Stimulated activated CD4-positive, alpha-beta T cell treated with anti-CD3 and anti-CD28 coated beads, Interleukin-15, amount 100 ng/mL, for 1 hour (primary cell): ENCODE measurements around the gene MFAP2.
"Not testable (repeated sequence)": the region's sequence is repeated elsewhere in the genome, so short reads cannot be mapped to it uniquely, and the experiment has no call there.

Experiments used
- DNase-seq, 2 donors: peaks; one replicate each; pipeline ENCODE4 v3.0.0-alpha.2; 2020; ENCODE audit warnings: low read depth in 1 of 2, low spot score in 1 of 2

Gene MFAP2

DNA sequence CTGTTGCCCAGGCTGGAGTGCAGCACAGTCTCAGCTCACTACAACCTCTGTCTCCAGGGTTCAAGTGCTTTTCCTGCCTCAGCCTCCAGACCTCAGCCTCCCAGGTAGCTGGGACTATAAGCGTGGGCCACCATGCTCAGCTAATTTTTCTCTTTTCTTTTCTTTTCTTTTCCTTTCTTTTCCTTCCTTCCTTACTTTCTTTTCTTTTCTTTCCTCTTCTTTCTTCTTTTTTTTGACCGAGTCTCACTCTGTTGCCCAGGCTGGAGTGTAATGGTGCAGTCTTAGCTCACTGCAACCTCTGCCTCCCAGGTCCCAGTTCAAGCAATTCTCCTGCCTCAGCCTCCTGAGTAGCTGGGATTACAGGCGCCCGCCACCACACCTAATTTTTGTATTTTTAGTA lies 16.3 kb downstream of the MFAP2 start:
- not testable (repeated sequence) for DNase-seq

DNA sequence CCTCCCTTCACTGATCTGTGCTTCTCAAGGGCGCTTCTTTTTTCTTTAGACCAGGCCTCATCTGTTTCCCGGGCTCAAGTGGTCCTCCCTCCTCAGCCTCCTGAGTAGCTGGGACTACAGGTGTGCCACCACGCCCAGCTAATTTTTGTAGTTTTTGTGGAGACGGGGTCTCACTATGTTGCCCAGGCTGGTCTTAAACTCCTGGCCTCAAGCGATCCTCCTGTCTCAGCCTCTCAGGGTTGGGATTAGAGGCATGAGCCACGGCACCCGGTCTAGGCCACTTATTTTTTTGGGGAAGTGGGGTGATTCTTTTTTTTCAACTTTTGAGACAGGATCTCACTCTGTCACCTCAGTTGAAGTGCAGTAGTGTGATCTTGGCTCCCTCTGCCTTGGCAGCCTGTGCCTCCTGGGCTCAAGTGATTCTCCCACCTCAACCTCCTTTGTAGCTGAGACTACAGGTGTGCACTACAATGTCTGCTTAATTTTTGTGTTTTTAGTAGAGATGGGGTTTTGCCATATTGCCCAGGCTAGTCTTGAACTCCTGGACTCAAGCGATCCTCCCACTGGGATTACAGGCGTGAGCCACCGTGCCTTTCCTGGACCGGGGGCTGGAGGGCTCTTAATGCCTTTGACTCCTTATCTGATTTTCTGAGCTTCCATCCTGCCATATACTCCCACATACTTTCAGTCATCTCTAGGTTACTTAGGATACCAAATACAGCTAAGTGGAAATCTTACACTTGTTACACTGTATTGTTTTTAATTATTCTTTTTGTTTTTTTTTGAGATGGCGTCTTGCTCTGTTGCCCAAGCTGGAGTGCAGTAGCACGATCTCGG lies 18.9 kb downstream of the MFAP2 start:
- no peak for DNase-seq

DNA sequence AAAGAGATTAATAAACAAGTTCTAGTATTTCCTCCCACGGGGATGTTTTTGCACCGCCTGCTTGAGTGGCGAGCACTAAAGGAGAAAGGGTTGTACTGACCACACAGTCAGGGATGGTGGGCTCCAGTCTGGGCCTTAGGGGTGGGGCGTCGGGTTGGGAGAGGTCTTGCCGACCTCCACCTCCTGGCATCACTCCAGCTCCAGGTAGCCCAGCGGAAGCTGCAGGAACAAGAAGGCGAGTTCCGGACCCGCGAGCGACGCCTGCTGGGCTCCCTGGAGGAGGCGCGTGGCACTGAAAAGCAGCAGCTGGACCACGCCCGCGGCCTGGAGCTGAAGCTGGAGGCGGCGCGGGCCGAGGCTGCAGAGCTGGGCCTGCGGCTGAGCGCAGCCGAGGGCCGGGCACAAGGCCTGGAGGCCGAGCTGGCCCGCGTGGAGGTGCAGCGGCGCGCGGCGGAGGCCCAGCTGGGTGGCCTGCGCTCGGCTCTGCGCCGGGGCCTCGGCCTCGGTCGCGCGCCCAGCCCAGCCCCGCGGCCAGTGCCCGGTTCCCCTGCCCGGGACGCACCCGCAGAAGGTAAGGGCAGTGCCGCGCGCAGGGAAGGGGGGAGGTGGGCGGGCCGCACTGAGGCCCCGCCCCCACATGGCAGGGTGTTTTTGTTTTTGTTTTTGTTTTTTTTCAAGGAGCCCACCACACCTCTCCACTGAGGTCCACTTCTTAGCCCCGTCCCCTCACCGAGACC lies 19.7 kb downstream of the MFAP2 start:
- DNase-seq = peak; percentile 52 to 66

DNA sequence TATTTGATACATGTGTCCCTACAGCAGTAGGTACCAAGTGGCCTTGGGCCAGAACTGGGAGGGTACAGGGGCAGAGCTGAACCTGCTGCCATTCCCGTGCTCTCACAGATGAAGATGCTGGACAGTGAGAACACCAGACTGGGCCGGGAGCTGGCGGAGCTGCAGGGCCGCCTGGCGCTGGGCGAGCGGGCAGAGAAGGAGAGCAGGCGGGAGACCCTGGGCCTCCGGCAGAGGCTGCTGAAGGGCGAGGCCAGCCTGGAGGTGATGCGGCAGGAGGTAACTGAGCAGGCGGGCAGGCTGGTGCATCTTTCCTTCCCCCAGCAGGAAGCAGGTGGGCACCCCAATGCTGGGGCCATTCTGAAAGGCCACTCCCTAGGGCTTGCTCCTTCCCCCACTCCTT lies 21.9 kb downstream of the MFAP2 start:
- no peak for DNase-seq

DNA sequence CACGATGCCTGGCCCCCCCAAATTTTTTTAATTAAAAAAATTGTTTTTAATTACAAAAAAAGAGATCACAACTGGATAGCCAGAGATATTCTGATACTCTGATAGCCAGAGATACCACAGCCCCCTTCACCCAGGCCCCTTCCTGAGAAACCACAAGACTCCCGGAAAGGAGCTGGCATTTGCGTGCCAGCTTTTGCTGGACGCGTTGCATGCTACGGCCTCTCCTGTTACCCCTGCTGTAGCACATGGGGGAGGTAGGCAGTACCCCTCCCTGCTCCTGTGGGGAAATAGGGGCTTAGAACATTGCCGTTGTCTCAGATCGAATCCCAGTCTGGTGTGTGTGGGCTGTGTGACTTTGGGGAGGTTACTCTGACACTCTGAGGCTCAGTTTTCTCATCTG lies 22.7 kb downstream of the MFAP2 start:
- DNase-seq = no peak

DNA sequence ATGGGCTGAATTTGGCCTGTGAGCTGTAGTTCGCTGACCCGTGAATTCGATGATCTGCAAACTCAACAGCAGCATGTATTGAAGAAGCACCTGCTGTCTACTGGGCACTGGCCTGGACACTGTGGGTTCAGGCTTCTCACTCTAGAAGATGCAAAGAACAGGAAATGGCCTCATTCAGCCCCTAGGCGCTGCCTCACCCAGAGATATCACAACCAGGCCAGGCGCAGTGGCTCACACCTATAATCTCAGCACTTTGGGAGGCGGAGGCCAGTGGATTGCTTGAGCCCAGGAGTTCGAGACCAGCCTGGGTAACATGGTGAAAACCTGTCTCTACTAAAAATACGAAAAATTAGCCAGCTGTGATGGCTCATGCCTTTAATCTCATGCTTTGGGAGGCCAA lies 23.6 kb downstream of the MFAP2 start:
- DNase-seq = no peak

DNA sequence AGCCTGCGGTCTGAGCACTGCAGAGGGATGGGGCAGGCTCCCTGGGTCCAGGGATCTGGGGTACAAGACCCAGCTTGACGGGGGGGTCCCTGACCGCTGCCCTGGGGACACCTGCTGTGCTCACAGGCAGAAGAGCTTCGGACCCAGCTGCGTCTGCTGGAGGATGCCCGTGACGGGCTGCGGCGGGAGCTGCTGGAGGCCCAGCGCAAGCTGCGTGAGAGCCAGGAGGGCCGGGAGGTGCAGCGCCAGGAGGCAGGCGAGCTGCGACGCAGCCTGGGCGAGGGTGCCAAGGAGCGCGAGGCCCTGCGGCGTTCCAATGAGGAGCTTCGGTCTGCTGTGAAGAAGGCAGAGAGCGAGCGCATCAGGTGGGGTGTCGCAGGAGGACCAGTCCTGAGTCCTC lies 25.2 kb downstream of the MFAP2 start:
- no peak for DNase-seq

DNA sequence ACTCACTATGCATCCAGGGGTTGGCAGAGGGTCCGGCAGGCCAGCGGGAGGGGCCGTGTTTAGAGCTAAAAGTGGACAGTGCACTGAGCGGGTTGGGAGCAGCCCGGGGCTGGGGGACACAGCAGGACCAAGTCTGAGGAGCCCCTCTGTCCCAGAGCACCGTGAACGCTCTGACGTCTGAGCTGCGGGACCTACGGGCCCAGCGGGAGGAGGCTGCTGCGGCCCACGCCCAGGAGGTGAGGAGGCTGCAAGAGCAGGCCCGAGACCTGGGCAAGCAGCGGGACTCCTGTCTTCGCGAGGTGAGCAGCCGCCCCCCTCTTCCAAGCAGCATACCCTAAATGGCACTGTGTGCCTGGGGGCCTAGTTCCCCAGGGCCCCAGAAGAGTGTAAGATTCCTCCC lies 25.8 kb downstream of the MFAP2 start:
- no peak for DNase-seq

DNA sequence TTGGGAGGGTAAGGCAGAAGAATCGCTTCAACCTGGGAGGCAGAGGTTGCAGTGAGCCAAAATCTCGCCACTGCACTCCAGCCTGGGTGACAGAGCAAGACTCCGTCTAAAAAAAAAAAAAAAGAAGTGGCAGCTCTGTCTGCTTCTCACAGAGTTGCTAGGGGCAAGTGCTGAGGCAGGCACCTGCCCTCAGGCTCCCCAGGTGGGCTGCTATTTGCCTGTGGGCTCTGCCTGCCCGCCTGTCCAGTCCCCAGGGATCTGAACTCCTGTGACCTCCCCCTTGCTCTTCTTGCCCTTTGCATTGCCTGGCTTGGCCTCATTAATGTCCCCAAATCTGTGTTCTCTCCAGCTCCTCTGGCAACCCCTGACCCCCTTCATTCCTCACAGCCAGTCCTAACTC lies 28.0 kb downstream of the MFAP2 start:
- not testable (repeated sequence) for DNase-seq

DNA sequence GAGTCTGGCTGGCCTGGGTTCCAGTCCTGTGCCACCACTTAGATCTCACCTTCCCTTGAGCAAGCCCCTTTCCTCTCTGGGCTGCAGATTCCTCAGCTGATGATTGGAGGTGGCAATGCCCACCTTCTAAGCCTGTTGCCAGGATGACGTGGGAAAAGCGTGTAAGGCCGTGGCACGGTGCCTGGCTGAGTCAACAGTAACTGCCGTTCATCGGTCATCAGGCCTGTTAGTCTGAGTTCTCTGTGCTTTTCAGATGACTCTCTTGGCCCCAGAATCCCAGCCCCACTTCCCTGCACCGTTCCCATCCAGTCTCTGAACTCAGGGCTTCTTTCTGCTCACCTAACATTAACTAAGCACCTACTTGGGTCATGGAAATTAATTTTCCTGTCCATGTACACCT lies 31.4 kb downstream of the MFAP2 start:
- not testable (repeated sequence) for DNase-seq

DNA sequence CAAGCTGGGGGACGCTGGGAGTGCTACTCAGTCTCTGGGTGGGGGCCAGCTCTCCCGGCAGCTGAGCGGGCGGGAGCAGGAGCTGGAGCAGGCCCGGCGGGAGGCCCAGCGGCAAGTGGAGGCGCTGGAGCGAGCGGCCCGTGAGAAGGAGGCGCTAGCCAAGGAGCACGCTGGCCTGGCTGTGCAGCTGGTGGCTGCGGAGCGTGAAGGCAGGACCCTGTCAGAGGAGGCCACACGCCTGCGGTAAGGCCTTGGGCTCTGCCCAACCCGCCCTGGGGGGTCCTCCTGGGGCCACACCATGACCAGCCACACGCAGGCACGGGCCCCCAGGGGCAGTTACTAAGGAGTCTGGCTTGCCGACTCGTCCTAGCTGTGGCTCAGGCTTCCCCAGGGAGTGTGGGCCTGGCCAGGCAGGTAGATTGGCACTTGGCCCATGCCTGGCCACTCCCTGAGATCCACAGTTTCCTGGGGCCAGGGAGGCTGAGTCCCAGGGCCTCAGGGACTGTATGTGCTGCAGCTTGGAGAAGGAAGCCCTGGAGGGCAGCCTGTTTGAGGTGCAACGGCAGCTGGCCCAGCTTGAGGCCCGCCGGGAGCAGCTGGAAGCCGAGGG lies 32.0 kb downstream of the MFAP2 start:
- not testable (repeated sequence) for DNase-seq

DNA sequence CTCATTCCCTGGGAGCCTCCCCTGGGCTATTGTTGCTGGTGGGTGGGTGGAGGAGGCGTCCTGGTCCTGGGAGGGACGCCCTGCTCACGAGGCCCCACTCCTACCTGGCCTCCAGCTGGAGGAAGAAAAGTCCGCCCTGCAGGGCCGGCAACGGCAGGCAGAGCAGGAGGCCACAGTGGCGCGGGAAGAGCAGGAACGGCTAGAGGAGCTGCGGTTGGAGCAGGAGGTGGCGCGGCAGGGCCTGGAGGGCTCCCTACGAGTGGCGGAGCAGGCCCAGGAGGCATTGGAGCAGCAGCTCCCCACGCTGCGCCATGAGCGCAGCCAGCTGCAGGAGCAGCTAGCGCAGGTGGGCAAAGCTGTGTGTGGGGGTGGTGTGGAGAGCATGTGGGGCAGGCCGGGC lies 33.8 kb downstream of the MFAP2 start:
- DNase-seq = no peak

DNA sequence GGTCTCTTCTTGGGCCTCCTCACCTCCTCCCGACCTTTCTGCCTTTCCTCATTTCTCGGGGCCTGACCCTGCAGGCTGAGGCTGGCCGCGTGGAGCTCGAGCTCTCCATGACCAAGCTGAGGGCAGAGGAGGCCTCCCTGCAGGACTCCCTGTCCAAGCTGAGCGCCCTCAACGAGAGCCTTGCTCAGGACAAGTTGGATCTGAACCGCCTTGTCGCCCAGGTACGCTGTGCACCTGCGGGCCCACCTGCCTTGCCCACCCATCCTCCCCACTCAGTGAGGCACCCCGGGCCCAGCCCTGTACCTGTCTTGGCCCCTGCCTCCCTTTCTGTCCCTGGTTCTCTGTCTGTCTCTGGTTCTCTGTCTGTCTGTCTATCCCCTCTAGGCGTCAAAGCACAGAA lies 34.2 kb downstream of the MFAP2 start:
- not testable (repeated sequence) for DNase-seq

DNA sequence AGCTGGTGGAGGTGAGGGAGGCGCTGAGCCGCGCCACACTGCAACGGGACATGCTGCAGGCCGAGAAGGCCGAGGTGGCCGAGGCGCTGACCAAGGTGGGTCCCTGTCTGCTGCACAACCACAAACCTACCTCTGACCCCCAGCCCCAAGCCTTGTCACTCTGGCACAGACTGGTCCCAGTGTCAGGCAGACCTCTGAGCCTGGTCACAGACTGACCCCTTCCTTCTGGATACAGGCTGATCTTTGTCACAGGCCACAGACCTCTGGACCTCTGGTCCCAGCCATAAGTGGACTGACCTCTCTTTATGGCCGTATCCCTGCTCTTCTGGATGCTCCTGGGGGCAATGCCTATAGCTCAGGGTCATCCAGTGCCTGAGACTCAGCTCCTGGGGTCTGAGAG lies 34.9 kb downstream of the MFAP2 start:
- DNase-seq = not testable (repeated sequence)

DNA sequence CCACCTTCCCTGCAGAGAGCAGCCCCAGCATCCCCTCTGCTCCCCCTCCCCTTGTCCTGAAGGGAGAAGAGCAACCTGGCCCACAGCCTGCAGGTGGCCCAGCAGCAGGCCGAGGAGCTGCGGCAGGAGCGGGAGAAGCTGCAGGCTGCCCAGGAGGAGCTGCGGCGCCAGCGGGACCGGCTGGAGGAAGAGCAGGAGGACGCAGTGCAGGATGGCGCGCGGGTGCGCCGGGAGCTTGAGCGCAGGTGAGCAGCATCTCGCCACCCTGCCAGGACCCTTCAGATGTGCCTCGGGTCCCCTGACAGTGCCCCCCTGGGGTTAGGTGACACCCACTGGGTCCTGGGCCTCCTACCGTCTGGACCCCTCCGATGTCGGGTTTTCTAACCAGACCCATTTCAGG lies 36.4 kb downstream of the MFAP2 start:
- DNase-seq = no peak

DNA sequence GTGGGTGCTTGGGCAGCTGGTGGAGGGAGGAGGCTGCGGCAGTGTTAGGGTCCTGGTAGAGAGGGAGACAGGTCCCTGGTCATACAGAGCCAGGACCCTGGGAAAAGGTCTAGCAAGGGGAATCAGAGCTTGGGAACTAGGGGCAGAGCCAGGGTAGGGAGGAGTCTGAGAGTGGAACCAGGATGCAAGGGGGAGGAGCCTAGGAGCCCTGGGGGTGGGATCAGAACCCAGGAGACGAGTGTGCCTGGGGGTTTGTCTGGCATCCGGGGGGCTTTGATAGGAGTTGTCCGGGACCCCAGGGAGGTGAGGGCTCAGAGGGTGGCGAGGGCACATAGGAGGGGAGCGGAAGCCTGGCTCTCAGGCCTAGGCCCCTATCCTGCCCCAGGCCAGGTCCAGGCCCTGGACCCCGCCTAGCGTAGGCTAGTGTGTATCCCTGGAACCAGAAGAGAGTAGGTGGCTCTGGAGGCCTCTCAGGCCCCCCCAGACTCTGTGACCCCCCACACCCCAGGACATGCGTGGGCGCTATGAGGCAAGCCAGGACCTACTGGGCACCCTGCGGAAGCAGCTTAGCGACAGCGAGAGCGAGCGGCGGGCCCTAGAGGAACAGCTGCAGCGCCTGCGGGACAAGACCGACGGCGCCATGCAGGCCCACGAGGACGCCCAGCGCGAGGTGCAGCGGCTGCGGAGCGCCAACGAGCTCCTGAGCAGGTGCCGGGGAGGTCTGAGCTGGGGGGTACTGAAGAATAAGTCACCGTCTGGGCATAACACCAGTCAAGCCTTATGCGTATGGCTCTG lies 40.8 kb downstream of the MFAP2 start:
- not testable (repeated sequence) for DNase-seq

DNA sequence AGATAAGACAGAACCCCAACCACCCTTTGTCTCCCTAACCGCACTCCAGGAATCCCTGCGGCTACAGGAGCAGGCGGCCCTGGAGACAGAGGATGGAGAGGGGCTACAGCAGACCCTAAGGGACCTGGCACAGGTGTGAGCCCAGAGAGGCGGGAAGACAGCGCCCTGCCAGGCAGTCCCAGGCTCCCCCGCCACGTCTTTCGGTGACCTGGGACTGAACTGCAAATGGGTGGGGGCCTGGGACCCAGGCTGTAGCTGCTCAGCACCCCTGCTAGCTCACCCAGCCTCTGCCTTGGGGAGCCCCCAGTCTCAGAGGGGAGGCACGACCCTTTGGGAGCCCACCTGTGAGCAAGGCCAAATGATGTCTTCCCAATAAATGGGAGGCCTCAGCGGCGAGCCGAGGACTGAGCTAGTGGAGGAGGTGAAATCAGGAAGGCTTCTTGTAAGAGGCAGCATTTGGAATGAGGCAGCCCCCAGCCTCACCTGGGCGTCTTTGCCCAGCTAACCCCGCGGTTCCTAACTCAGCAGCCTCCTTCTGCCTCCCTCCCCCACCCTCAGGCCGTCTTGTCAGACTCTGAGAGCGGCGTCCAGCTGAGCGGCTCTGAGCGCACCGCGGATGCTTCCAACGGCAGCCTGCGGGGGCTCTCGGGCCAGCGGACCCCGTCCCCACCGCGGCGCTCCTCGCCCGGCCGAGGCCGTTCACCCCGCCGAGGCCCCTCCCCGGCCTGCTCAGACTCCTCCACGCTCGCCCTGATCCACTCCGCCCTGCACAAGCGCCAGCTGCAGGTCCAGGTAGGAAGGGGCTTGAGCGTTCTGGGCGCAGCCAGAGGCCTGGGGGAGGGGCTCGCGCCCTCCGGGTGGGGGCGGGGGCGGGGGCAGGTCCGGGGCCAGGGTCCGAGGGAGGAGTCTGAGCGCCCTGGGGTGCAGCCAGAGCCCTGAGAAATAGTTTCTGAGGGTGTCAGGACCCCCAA lies 41.8 kb downstream of the MFAP2 start:
- DNase-seq = no peak

DNA sequence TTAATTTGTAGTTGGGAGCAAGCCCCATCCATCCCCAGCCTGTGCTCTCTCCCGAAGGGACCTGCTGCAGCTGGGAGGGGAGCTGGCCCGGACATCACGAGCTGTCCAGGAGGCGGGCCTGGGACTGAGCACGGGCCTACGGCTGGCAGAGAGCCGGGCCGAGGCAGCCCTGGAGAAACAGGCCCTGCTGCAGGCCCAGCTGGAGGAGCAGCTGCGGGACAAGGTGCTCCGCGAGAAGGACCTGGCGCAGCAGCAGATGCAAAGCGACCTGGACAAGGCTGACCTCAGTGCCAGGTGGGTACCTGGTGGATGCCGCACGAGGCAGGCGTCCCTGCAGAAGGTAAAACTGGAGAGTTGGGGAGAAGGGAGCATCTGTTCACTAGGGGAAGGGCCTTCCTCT lies 43.8 kb downstream of the MFAP2 start:
- DNase-seq = not testable (repeated sequence)

DNA sequence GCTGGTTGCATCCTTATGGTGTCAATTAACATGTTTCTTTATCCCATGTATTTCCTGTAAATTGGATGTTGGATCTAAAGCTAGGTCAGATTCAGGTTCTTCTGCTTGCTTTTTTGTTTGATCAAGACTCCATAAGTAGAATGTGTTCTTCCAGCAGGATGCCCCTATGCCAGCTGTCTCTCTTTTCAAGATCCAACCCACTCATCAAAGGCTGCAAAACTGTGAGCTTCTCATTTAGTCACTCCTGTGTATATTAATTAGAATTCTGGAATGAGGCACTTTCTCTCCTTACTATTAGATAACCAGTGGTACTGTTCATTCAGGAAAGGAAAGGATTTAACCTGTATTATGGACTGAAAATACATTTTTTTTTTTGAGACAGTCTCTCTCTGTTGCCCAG lies 46.5 kb downstream of the MFAP2 start:
- DNase-seq = not testable (repeated sequence)
